Right renal pelvis (tissue), 4 donors: ENCODE measurements around the gene SEC61B. TPM values are rescaled to one million over a fixed set of nuclear protein-coding genes. Genes with fewer than 3 reads are reported as not detected.
"Not testable (repeated sequence)": the region's sequence is repeated elsewhere in the genome, so short reads cannot be mapped to it uniquely, and the experiment has no call there.

Experiments
- DNase-seq, 4 donors: peaks; one replicate each; pipeline ENCODE4 v3.0.0-alpha.2; 2013; ENCODE audit warnings: low read depth in 4 of 4, low spot score in 3 of 4, missing footprints in 1 of 4
- polyA plus RNA-seq, 4 donors: library from polyadenylated mRNA; unstranded; fragments of 120-200 nt; gene quantifications; one replicate each; pipeline ENCODE4 v1.2.1, GENCODE V29; 2013; ENCODE audit not compliant: insufficient read length in 4 of 4

The SEC61B gene
- polyA plus RNA-seq, 4 donors, result 143 to 176 (median 158) TPM

- DNase-seq, result no peak
Observed at GRCh38 chr9:99235926-99236634, 14.0 kb downstream of the SEC61B start.

DNA sequence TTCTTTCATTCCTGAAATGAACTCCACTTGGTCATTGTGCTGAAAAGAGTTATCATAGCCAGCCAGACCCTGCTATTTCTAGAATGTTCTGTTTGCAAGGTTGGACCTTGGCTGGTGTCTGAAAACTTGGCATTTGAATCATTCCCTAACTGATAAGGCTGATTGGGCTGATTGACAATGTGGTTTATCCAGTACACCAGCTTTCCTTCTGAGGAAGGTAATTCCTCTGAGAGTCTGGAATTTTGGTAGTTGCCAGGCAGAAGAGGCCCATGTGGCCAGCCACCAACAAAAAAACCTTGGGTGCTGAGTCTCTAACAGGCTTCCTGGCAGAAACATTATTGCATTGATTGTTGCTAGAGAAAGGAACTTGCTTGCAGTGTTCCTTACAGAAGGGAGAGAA, 15.3 kb downstream of the SEC61B start:
- no peak for DNase-seq

DNA sequence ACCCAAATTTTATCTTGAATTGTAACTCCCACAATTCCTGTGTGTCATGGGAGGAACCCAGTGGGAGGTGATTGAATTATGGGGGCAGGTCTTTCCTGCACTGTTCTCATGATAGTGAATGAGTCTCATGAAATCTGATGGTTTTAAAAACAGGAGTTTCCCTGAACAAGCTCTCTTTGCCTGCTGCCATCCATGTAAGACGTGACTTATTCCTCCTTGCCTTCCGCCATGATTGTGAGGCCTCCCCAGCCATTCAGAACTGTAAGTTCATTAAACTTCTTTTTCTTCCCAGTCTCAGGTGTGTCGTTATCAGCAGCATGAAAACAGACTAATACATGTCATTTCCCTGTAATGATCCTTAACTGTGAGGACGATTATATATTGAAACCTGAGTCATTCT, 15.8 kb downstream of the SEC61B start:
- not testable (repeated sequence) for DNase-seq

DNA sequence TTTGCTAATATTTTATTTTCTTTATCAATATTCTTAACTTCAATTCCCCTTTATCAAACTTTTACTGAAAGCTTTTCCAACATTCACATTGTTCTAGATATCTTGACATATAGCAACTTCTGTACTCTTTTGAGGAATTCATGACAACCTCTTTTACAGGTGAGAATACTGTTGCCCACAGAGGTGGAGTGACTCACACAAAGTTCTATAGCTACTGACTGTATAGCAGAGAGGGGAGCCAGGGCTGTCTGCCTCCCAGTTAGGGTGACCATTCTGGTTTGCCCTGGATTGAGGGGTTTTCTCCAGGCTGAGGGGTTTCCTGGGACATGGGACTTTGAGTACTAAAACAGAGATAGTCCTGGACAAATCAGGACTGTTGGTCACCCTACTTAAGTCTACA, 16.2 kb downstream of the SEC61B start:
- no peak for DNase-seq

- DNase-seq, result no peak
Observed at GRCh38 chr9:99239341-99240060, 17.4 kb downstream of the SEC61B start.

DNA sequence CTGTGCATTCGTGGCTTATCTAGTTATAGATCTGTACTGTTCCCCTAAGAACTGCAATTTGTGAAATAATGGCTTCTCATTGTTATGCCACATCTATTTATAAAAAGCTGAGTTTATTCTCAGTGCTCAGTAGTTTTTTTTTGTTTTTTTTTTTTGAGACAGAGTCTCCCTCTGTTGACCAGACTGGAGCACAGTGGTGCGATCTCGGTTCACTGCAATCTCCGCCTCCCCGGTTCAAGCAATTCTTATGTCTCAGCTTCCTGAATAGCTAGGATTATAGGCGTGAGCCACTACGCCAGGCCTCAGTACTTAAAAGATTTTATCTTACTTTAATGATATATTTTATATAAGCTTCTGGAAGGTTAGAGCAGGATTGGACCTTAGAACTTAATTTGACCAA, 19.0 kb downstream of the SEC61B start:
- DNase-seq, result no peak

DNA sequence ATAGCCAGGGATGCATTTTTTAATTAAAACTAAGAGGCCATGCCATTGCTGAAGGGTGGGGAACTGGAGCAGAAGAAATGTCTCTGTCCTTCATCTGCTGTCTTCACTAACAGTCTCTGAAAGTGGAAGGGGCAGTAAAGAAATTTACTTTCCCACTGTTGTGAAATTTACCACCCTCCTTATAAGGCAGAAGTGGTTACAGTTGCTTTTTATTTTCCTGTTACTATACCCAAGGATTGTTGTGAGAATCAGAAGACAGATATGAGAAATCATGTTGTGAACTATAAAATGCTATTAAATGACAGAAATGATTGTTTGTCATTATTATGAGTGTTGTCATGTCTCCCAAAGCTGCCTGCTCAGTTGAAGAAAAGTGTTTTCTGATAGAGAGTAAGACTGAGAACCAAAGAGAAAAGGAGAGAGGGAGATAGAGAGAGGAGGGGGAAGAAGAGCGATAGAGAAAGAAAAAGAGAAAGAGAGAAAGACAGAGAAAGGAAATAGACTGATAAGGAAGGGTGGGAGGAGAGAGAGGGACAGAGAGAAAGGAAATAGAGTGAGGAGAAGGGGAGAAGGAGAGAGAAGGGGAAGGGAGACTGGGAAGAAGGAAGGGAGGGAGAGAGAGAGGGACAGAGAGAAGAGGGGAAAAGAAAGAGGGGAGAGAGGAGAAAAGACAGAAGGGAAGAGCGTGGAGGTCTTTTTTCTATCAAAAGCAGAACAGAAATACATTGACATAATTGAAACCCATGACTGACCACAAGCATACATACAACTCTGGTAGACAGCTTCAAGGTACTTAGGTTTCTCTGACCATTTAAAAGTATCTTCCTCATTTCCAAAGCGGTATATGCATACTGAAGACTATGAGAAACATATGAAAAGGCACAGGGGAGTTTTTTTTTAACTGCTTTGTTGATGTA, 22.5 kb downstream of the SEC61B start:
- DNase-seq, result no peak

DNA sequence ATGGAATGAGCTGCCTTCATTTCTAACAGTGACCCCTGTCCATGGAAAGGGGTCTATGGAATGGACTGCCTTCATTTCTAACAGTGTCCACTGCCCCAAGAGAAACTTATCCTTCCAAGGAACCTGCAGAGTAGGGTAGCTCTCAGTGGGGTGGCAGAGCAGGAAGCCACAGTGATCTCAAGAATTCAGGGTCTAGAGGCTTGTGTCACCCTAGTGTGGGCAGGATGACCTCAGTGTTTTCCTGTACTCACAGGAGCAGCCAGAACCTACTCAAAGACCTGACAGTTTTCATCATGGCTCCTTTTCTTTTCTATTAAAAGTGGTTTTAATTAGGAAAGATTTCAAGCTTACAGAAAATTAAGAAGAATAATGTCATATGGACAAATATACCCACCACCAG, 27.5 kb downstream of the SEC61B start:
- no peak for DNase-seq

DNA sequence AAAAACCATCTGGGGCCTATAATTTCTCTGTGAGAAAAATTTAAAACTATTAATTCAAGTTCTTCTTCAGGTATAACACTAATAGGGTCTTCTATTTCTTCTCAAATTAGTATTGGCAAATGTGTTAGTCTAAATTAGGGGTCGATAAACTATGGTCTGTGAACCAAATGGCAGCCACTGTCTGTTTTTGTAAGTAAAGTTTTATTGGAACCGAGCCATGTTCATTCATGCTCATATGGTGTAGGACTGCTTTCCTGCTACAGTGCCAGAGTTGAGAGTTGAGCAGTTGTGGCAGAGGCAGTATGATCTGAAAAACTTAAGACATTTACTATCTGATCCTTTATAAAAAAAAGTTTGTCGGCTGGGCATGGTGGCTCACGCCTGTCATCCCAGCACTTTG, 29.1 kb downstream of the SEC61B start:
- no peak for DNase-seq

DNA sequence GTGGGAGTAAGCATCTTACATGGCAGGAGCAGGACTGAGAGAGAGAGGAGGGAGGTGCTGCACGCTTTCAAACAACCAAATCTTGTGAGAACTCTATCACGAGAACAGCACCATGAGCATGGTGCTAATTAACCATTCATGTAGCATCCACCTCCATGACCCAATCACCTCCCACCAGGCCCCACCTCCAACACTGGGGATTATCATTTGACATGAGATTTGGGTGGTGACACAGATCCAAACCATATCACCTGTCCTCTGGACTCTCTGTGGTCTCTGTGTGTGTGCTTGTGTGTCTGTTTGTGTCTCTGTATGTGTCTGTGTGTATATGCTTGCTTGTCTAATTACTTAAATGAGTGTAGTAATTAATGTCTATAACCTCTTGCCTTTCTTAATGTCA, 31.1 kb downstream of the SEC61B start:
- DNase-seq, result no peak

- DNase-seq, result no peak
Observed at GRCh38 chr9:99253772-99254431, 31.8 kb downstream of the SEC61B start.

GRCh38 chr9:99255651-99256050, 33.6 kb downstream of the SEC61B start:
- no peak for DNase-seq

GRCh38 chr9:99257723-99258389, 35.8 kb downstream of the SEC61B start:
- DNase-seq, result no peak

GRCh38 chr9:99259231-99259918, 37.3 kb downstream of the SEC61B start:
- peak in 2 of 4 donors; percentile 22 to 35 for DNase-seq

DNA sequence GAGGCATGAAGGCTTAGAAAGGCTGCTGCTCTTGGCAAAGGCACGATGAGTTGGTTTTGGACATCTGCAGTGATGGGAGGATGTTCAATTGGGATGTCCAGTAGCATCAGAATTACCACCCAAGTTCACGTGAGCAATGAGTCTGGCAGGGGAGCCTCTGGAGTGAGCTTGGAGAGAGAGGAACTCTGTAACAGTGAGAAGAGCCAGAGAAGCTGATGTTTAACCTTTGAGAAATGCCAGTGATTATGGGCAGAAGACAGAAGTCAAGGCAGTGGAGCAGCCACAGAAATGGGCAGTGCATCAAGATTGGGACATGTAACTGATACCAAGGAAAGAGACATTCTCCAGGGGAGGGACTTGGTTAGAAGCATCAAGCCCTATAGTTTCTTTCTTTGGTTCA, 39.8 kb downstream of the SEC61B start:
- no peak for DNase-seq

GRCh38 chr9:99262949-99263418, 40.9 kb downstream of the SEC61B start:
- DNase-seq, result no peak

DNA sequence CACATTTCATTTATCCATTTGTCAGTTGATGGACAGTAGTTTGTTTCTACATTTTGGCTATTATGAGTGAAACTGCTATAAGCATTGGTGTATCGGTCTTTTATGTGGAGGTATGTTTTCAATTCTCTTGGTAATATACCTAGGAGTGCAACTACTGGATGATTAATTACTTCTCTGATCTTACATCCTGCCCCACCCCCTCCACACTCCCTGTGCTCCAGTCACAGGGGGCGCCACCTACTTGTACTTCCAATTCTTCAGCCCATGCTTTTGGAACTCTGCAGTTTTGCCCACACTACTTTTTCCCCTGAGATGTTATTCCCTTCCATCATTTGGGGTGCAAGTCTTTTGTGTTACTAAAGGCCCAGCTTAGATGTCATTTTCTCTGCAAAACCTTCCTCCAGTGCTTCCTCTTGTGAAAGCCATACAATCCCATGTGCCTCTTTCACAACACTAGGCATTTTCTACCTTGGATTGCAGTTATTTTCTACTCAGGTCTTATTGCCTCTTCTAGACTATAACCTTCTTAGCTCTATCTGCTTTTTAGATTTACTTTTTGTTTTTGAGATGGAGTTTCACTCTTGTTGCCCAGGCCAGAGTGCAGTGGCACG, 42.1 kb downstream of the SEC61B start:
- no peak for DNase-seq

DNA sequence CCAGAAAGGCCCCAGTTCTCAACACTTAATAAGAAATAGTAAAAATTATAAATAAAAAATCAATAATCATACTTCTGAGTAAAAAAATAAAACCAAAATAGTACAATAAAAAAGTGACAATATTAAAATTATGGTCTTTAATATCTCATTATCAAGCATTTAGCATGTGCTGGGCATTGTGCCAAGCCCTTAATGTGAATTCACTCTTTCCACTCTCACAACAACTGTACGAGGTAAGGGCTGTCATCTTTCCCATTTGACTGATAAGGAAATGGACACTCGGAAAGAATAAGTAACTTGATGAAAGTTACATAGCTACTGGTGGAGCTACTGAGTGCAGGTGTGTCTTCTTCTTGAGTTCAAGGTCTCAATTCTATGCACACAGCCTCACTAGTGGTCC, 43.6 kb downstream of the SEC61B start:
- DNase-seq, result no peak
